OCI-LY3 (cell line): Measurements from ENCODE around the gene EML1.

Experiments
- EZH2phosphoT487 ChIP-seq: fragments of 200-600 bp; shearing (Covaris generic); IDR thresholded peaks from 2 replicates; pipeline ENCODE4 v1.6.1; 2018; ENCODE audit warnings: antibody characterized with exemption, mixed run types, low read depth
- TF ChIP-seq, protein P1 (sequence below): fragments of 200-600, 300-600 bp; sonication (generic); IDR thresholded peaks from 2 replicates; pipeline ENCODE4 v1.5.1; 2014; ENCODE audit warnings: antibody characterized with exemption, low read length, low read depth

DNA sequence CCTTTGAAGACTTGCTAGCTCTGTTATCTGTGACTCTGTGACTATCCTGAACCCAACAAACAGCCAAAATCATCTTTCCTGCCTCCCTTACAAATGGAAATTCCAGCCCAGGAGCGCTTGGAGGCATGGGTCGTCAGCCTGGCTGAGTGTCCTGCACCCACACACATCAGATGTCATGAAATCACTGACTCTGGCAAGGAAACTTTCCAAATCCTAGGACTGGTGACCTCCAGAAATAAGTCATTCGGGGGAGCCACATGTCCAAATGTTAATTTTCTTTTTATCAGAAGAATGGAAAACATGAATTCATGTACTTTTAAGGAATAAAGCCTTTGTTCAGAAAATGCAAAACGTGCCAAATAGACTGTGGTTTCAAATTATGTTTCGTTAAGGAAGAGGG is 175.7 kb downstream of the EML1 start:
- TF ChIP-seq, protein P1, sequence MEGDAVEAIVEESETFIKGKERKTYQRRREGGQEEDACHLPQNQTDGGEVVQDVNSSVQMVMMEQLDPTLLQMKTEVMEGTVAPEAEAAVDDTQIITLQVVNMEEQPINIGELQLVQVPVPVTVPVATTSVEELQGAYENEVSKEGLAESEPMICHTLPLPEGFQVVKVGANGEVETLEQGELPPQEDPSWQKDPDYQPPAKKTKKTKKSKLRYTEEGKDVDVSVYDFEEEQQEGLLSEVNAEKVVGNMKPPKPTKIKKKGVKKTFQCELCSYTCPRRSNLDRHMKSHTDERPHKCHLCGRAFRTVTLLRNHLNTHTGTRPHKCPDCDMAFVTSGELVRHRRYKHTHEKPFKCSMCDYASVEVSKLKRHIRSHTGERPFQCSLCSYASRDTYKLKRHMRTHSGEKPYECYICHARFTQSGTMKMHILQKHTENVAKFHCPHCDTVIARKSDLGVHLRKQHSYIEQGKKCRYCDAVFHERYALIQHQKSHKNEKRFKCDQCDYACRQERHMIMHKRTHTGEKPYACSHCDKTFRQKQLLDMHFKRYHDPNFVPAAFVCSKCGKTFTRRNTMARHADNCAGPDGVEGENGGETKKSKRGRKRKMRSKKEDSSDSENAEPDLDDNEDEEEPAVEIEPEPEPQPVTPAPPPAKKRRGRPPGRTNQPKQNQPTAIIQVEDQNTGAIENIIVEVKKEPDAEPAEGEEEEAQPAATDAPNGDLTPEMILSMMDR, result no peak
- no peak for TF ChIP-seq EZH2phosphoT487
